HG03095 (cell line): ENCODE measurements around the gene ZNF460.
"Not testable (repeated sequence)": the region's sequence is repeated elsewhere in the genome, so short reads cannot be mapped to it uniquely, and the experiment has no call there.

Experiments
- ATAC-seq: cut with Tn5 transposase; IDR thresholded peaks from one replicate; pipeline ENCODE4 v1.9.1; 2021; ENCODE audit warnings: moderate library complexity; ENCODE audit not compliant: unreplicated experiment

ZNF460 gene

GRCh38 chr19:57280165-57280961 lies at the start of gene ZNF460:
Gene ZNF460, plus strand, starts transcription at chr19:57280485. Its CDS starts 322 bp downstream, at chr19:57280807.
- ATAC-seq: peak; percentile 74

DNA sequence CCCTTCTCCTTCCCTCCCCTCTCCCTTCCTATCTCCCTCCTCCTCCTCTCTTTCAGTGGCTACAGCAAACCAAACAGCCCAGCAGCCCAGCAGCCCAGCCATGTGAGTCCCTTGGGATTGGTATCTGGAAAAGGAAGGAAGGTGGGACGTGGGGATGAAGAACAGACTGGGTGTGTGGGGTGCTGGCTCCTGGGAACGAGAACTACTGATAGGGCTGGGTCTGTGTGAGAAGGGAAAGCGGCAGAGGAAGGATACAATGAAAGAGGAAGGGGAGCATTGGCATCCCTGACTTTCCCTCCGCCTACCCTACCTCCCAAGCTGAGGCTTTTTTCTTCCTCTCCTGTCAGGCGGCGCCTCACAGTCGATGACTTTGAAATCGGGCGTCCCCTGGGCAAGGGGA lies 48.6 kb upstream of the ZNF460 start:
- ATAC-seq: no peak

DNA sequence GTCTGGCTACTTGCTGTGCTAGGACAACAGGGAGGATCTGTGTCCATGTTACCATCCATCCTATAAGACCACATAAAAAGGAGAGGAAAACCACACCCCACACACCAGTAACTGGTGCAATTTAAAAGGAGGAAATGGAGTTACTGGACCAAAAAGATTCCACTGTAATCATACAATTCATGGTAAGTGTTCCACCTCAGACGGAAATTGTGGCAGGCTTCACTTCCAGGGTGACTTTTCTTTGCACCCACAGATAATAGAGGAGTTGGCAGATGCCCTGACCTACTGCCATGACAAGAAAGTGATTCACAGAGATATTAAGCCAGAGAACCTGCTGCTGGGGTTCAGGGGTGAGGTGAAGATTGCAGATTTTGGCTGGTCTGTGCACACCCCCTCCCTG lies 47.1 kb upstream of the ZNF460 start:
- no peak for ATAC-seq

DNA sequence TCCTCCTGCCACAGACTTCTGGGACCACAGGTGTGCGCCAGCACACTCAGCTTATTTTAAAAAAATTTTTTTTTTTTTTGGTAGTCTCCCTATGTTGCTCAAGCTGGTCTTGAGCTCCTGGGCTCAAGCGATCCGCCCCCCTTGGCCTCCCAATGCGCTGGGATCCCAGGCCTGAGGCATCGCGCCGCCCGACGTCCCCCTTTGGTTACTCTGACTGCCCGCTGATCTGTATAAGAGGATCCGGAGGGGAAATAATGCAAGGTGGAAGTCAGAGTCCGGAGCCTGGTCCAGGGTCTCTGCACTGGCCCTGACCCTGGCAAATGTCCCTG lies 40.3 kb upstream of the ZNF460 start:
- ATAC-seq: no peak

DNA sequence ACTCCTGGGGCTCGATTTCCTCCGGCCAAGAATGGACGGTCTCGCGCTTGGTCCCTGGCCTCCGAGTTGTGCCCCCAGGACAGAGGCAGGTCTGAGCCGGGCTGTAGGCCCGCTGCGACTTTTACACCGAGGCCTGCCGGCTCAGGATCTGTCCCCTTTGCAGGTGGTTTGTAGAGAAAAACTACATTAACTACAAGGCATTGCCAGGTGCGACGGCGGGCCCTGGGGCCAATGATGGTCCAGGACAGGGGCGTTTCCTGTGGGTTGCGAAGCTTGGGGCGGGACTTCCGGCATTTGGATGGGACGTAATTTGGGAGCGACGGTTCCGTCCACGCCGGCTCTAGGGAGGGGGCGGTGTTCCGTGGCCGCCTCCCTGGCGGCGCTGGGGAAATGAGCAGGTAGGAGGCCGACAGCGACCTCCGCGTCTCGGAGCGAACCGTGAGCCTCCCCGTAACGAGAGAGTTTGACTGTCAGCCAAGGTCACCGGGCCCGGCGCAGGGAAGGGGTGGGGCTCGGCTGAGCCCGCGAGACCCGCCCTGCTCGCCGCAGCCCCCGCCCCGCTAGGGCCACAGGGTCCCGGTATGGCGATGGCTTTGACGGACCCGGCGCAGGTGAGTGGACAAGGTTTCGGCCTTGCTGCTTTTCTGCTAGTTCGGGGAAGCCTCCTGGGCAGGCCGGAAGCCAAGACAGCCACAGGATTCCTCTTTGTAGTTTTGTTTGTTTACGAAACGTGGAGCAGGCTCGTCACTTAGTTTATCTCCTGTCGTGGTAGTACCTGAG lies 39.8 kb upstream of the ZNF460 start, which contains the start of gene ZNF805:
ZNF805 (plus strand) TSS at position 322 of the 780 bp plus-strand sequence; CDS start at position 582, 260 bp downstream.
- peak; percentile 94 for ATAC-seq

DNA sequence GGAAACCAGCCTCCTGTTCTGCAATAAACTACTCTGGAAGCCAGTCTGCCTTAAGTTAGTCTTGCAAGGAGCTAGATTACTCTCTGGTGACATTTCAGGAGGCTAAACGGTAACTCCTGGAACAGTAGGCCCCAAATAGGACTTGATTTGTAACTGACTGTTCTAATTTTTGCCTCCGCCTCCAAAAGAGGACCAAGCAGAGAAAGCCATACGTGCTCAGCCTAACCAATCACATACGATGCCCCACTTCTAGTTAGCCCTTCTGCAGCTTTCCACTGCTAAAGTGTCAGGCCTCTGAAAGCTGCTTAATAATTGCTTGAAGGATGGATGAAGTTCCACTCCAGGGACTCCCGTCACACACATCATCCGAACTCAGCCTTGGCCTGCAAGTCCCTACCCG lies 39.1 kb upstream of the ZNF460 start:
- no peak for ATAC-seq

GRCh38 chr19:57242821-57243220 lies 37.5 kb upstream of the ZNF460 start:
- no peak for ATAC-seq

GRCh38 chr19:57244513-57244912 lies 35.8 kb upstream of the ZNF460 start:
- ATAC-seq: no peak

DNA sequence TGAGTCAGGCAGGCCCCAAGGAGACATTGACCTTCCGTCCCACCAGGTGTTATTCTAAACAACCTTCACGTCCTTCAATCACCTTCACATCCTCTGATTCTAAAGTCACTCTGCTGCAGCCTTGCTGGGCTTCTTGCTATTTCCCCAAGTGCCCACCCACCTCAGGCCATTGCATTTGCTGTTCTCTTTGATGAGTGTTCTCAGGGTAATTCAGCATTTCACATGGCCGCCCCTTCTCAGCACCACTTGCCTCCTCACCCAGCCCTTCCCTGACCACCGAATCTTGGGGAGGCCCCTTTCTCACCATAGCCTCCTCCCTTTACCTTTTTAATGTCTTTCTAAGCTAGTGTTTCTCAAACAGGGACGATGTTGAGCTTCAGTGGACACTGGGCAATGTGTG lies 35.2 kb upstream of the ZNF460 start:
- ATAC-seq: no peak

DNA sequence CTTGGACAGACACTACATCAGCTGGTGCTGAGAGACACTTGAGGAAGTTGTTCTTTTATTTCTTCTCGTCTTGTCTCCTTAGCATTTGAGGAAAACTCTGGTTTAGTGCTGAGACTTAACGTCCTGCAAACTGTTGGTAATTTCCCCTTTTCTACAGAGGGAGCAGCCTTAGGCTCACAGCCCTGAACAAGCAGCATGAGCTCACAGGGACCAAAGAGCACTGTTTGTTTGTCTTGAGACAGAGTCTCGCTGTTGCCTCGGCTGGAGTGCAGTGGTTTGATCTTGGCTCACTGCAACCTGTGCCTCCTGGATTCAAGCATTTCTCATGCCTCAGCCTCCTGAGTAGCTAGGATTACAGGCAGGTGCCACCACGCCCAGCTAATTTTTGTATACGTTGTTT lies 34.3 kb upstream of the ZNF460 start:
- no peak for ATAC-seq

GRCh38 chr19:57248646-57249045 lies 31.6 kb upstream of the ZNF460 start:
- ATAC-seq: no peak

DNA sequence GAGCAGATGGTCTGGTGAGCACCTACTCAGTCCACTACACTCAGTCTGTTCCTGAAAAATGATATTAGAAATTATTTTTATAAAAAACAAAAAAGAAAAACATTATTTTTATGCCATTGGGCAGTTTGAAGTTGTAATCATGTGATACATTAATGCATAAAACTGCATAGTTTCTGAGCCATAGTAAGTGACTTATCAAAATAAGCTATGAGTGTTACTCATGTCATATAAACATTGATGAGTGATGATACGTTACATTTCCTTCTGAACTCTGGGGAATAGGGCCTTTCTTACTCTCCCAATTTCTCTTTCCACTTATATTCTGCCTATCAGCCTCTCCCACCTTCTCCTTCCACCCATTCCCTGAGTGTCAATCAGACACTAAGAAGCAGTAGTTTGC lies 31.0 kb upstream of the ZNF460 start:
- no peak for ATAC-seq

- not testable (repeated sequence) for ATAC-seq
These were observed 26.5 kb upstream of the ZNF460 start for GRCh38 chr19:57253767-57254166.

DNA sequence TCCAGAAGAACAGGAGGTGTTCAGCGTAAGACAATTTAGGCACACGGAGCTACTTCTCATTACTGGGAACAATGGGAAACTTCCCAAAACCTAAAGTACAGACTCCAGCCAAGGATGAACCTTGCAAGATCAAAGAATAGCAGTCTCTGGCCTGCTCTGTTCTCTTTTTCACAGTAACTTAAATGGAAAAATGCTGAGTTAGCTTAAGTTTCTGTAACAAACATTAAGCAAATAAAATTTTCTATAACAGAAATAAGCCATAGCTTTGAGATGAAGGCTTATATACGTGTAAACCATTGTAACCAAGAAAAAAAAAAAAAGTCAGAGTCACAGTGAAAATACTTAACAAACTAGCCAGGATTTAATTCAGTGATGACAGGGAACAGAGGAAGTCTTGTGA lies 18.2 kb upstream of the ZNF460 start:
- ATAC-seq: no peak

- no peak for ATAC-seq
These were observed 17.0 kb upstream of the ZNF460 start for GRCh38 chr19:57263244-57263741.

DNA sequence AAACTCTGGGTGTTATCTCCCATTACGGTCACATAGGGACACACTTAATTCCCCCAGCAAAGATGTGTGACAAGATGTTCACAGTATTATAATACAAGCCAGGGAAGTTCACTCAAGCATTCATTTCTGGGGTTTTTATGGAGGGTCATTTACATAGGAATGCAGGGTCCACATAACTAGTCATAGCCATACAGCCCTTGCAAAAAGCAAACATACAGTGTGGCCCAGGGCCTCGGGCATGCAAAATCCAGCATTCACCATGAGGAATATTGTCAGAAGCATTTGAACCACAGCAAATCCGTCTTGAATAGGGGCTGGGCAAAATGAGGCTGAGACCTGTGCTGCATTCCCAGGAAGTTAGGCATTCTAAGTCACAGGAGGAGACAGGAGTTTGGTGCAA lies 13.0 kb upstream of the ZNF460 start:
- ATAC-seq: no peak

- ATAC-seq: no peak
These were observed 10.6 kb upstream of the ZNF460 start for GRCh38 chr19:57269515-57270250.

GRCh38 chr19:57271280-57271679 lies 9.0 kb upstream of the ZNF460 start:
- ATAC-seq: no peak

GRCh38 chr19:57273014-57273413 lies 7.3 kb upstream of the ZNF460 start:
- no peak for ATAC-seq

DNA sequence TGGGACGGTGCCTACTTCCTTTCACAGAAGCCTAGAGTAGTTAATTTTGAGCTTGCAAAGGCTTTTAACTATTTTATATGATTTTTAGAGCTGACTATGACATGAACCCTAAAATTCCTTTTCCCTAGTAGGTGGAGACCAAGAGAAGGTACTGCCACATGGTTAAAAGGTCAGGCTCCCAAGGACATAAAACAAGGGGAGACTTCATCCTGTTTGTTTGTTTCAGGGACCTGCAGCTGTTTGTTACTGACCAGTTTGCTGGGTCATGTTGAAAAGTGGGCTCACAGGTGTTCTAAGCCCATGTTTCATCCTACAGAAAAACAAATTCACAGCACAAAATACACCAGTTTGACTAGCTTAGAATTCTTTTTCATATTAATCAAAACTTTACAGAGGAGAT lies 3.9 kb upstream of the ZNF460 start:
- ATAC-seq: no peak

- ATAC-seq: not testable (repeated sequence)
These were observed 1.8 kb upstream of the ZNF460 start for GRCh38 chr19:57278481-57278880.
